GM12865 (cell line): ENCODE results near the gene CORO2A.

Experiments
- DNase-seq: peaks from one replicate; pipeline ENCODE4 v3.0.0; 2010; ENCODE audit warnings: low read depth
- H3K4me3 ChIP-seq: 2 replicates; pipeline ENCODE4 v1.5.1; 2011; ENCODE audit warnings: mild to moderate bottlenecking, low read depth, low read length, control low read depth
- CTCF ChIP-seq: IDR thresholded peaks from 2 replicates; pipeline ENCODE4 v1.5.1; 2011; ENCODE audit warnings: low read length, control low read depth, low read depth, inconsistent platforms; ENCODE audit not compliant: insufficient read depth; ENCODE audit errors: missing control alignments

The CORO2A gene

GRCh38 chr9:98195671-98196070, 3.2 kb upstream of the CORO2A start:
- no peak overlapping the region for H3K4me3 ChIP-seq
- no peak for DNase-seq
- TF ChIP-seq CTCF = no peak

- H3K4me3 ChIP-seq = peak overlapping the region; percentile 59
- no peak for TF ChIP-seq CTCF
- DNase-seq = no peak
Measured at GRCh38 chr9:98193336-98193944, 1.0 kb upstream of the CORO2A start.

GRCh38 chr9:98191671-98192502, 550 bp downstream of the CORO2A start:
- H3K4me3 ChIP-seq = peak overlapping the region; percentile 61
- DNase-seq = no peak
- TF ChIP-seq CTCF = no peak

GRCh38 chr9:98191181-98191608, 1.2 kb downstream of the CORO2A start:
- DNase-seq = no peak
- TF ChIP-seq CTCF = no peak
- H3K4me3 ChIP-seq = no peak overlapping the region

GRCh38 chr9:98190757-98191105, 1.7 kb downstream of the CORO2A start:
- TF ChIP-seq CTCF = no peak
- DNase-seq = no peak
- no peak overlapping the region for H3K4me3 ChIP-seq

GRCh38 chr9:98189412-98189811, 3.0 kb downstream of the CORO2A start:
- DNase-seq = no peak
- no peak overlapping the region for H3K4me3 ChIP-seq
- no peak for TF ChIP-seq CTCF
